HG03565 (cell line): ENCODE data around the gene FRMD1.

ENCODE experiments used
- ATAC-seq: cut with Tn5 transposase; IDR thresholded peaks from one replicate; pipeline ENCODE4 v1.9.1; 2021; ENCODE audit warnings: mild to moderate bottlenecking, moderate library complexity; ENCODE audit not compliant: unreplicated experiment

The FRMD1 gene

GRCh38 chr6:168058691-168059551 is 20.1 kb downstream of the FRMD1 start:
- no peak for ATAC-seq

- ATAC-seq, result no peak
These were observed 21.2 kb downstream of the FRMD1 start for GRCh38 chr6:168057836-168058235.

GRCh38 chr6:168056892-168057527 is 22.0 kb downstream of the FRMD1 start:
- ATAC-seq, result no peak

GRCh38 chr6:168055696-168056489 is 23.1 kb downstream of the FRMD1 start:
- no peak for ATAC-seq

GRCh38 chr6:168054765-168055560 is 24.0 kb downstream of the FRMD1 start:
- no peak for ATAC-seq

- ATAC-seq, result no peak
These were observed 25.0 kb downstream of the FRMD1 start for GRCh38 chr6:168053957-168054471.

GRCh38 chr6:168053086-168053956 is 25.7 kb downstream of the FRMD1 start:
- ATAC-seq, result no peak

- no peak for ATAC-seq
These were observed 26.6 kb downstream of the FRMD1 start for GRCh38 chr6:168052291-168052891.

- ATAC-seq, result no peak
These were observed 27.4 kb downstream of the FRMD1 start for GRCh38 chr6:168051648-168052047.

- no peak for ATAC-seq
These were observed 28.0 kb downstream of the FRMD1 start for GRCh38 chr6:168050881-168051586.

GRCh38 chr6:168050225-168050880 is 28.7 kb downstream of the FRMD1 start:
- ATAC-seq, result no peak

GRCh38 chr6:168049706-168050224 is 29.2 kb downstream of the FRMD1 start:
- ATAC-seq, result no peak

GRCh38 chr6:168049277-168049676 is 29.7 kb downstream of the FRMD1 start:
- no peak for ATAC-seq

GRCh38 chr6:168048724-168049025 is 30.3 kb downstream of the FRMD1 start:
- no peak for ATAC-seq

- no peak for ATAC-seq
These were observed 30.9 kb downstream of the FRMD1 start for GRCh38 chr6:168047841-168048723.

- ATAC-seq, result no peak
These were observed 32.3 kb downstream of the FRMD1 start for GRCh38 chr6:168046696-168047095.
